Fibroblast of villous mesenchyme (primary cell): ENCODE measurements around the gene P2RY11. TPM values are rescaled to one million over a fixed set of nuclear protein-coding genes. Genes with fewer than 3 reads are reported as not detected.
A peak's percentile ranks its signal among the peaks of the same experiment; 100 is the strongest.

Experiments used
- DNase-seq: peaks from one replicate; pipeline ENCODE4 v3.0.0-alpha.2; 2010; ENCODE audit warnings: low read depth
- H3K4me3 ChIP-seq: 2 replicates; pipeline ENCODE4 v1.5.1; 2011; ENCODE audit warnings: low read depth, mild to moderate bottlenecking, low read length
- total RNA-seq: library from RNA; depleted of rRNA; stranded (reverse); fragments of >200 nt; gene quantifications from 2 replicates; pipeline ENCODE4 v1.2.3, GENCODE V29; 2012
- TF ChIP-seq, protein P1 (sequence below): IDR thresholded peaks from 2 replicates; pipeline ENCODE4 v1.5.1; 2012; ENCODE audit warnings: low read depth, mild to moderate bottlenecking, low read length; ENCODE audit not compliant: insufficient read depth

The P2RY11 gene
- total RNA-seq, 1 donor = 0.43 TPM

DNA sequence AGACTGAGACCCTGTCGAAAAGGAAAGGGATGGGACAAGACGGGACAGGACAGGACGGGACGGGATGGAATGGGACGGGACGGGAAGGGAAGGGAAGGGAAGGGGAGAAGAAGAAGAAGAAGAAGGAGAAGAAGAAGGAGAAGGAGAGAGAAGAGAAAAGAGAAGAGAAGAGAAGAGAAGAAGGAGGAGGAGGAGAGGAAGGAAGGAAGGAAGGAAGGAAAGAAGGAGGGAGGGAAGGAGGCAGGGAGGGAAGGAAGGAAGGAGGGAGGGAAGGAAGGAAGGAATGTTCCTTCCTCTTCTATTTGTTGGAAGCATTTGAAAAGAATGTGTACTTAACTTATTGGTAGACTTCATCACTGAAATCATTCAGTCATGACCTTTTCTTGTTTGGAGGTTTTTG lies 35.0 kb upstream of the P2RY11 start:
- TF ChIP-seq, protein P1, sequence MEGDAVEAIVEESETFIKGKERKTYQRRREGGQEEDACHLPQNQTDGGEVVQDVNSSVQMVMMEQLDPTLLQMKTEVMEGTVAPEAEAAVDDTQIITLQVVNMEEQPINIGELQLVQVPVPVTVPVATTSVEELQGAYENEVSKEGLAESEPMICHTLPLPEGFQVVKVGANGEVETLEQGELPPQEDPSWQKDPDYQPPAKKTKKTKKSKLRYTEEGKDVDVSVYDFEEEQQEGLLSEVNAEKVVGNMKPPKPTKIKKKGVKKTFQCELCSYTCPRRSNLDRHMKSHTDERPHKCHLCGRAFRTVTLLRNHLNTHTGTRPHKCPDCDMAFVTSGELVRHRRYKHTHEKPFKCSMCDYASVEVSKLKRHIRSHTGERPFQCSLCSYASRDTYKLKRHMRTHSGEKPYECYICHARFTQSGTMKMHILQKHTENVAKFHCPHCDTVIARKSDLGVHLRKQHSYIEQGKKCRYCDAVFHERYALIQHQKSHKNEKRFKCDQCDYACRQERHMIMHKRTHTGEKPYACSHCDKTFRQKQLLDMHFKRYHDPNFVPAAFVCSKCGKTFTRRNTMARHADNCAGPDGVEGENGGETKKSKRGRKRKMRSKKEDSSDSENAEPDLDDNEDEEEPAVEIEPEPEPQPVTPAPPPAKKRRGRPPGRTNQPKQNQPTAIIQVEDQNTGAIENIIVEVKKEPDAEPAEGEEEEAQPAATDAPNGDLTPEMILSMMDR = no peak
- H3K4me3 ChIP-seq = no peak overlapping the region
- DNase-seq = no peak

DNA sequence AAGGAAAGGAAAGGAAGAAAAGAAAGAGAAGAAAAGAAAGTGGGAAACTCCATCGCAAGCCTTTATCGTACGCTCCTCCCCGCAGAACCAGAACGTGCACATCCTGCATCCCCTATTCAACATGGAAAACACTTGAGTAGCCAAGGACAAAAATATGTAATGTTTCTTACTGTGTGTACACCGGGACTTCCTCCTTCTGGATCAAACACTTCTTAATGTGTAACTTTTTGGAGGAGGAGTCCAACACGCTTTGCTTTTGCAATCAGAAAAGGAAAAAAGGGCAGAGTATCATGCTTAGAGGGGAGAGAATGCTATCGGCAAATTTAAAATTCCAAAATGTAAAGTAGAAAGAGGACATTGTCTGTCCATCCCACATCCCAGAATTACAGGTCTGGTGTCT lies 33.2 kb upstream of the P2RY11 start:
- no peak for DNase-seq
- TF ChIP-seq, protein P1 = no peak
- no peak overlapping the region for H3K4me3 ChIP-seq

DNA sequence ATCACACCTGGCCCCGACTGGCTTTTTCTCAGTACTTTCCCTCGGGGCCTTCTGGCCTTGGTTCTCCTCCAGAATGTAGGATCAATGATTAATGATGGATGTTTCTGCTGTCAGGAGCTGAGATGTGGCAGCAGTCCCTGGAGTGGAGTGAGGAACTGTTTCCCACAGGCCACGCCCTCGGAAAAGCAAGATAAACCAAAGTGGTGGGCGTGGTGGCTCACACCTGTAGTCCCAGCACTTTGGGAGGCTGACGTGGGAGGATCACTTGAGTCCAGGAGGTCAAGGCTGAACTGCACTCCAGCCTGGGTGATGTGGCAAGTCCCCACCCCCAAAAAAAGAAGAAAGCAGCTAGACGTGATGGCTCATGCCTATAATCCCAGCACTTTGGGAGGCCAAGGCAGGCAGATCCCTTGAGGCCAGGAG lies 32.5 kb upstream of the P2RY11 start:
- DNase-seq = no peak
- TF ChIP-seq, protein P1 = no peak
- H3K4me3 ChIP-seq = no peak overlapping the region

DNA sequence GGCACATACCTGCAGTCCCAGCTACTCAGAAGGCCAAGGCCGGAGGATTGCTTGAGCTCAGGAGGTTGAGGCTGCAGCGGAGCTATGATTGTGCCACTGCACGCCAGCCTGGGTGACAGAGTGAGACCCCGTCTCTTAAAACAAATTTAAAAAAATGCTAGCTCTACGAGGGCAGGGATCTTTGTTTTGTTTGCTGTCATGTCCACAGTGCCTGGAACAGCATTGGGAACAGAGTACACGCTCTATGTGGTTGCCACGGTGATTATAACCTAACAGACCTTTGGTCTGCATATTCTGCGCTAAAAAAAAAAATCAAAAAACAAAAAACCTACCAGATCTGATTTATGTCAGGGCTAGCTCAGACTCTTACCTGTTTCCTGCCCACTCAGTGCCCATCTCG lies 27.6 kb upstream of the P2RY11 start:
- no peak for DNase-seq
- TF ChIP-seq, protein P1 = no peak

DNA sequence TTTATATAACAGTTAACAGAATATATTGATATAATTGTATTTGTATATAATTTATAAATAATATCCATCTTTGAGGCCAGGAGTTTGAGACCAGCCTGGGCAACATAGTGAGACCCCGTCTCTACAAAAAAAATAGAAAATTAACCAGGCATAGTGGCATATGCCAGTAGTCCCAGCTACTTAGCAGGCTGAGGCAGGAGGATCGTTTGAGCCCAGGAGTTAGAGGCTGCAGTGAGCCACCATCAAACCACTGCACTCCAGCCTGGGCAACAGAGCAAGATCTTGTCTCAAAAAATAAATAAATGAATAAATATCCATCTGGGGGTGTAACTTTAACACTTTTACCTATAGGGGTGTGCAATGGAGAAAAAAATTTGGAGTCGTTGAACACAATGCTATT lies 26.7 kb upstream of the P2RY11 start:
- no peak overlapping the region for H3K4me3 ChIP-seq
- no peak for DNase-seq
- TF ChIP-seq, protein P1 = no peak

More for the DNA sequence above, 27.6 kb upstream of the P2RY11 start:
- no peak overlapping the region for H3K4me3 ChIP-seq

DNA sequence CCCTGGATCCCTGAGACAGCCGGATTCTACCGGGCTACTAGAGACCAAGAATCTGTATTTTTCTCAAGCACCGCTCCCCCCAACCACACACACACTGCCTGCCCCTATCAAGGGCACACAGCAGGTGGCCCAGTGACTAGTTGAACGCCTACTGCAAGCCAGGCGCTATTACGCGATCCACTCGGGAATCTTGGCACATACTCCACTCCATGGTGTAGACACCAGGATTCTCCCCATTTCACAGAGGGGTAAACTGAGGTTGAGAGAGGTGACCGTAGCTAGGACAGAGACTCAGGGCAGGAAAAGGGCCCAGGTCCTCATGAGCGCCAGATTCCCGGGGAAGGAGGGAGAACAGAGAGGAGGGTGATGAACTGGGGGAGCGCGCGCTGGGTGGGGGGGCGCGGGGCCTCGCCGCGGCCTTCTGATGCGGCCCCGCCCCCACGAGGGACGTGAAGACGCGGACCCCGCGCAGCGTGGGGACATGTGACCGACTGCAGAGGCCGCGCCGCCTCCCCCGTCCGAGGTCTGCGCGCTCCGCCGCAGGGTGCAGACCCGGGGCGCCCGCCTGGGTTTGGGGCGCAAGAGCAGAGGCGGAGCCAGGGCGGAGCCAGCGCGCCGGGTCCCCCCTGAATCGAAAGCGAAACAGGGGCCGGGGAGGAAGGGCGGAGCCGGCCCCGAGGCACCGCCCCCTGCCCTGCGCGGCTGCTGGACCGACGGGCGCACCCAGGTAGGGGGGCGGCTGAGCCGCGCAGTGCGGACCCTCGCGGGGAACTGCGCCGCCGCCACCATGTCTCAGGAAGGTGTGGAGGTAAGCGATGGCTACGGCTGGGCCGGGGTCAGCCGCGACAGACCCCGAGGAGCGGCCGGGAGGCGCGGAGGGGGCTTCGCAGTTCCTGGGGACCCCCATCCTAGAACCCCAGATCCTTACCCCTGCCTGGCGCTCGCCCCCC lies 25.6 kb upstream of the P2RY11 start, which contains the start of gene SHFL:
Gene SHFL, plus strand, starts transcription at position 677 of the 950 bp plus-strand sequence. Its CDS starts 111 bp downstream, at position 788.
- TF ChIP-seq, protein P1 = no peak
- peak; percentile 70 for DNase-seq

More for the DNA sequence above, 25.6 kb upstream of the P2RY11 start, which contains the start of gene SHFL:
- H3K4me3 ChIP-seq = peak within 1 kb of the TSS; percentile 97
